Measurements from ENCODE around the gene PRTFDC1. TPM values are rescaled to one million over a fixed set of nuclear protein-coding genes. Genes with fewer than 3 reads are reported as not detected.

Gene PRTFDC1
- total RNA-seq, 2 donors from 2014 or later, result 7.2 to 14.4 TPM

DNA sequence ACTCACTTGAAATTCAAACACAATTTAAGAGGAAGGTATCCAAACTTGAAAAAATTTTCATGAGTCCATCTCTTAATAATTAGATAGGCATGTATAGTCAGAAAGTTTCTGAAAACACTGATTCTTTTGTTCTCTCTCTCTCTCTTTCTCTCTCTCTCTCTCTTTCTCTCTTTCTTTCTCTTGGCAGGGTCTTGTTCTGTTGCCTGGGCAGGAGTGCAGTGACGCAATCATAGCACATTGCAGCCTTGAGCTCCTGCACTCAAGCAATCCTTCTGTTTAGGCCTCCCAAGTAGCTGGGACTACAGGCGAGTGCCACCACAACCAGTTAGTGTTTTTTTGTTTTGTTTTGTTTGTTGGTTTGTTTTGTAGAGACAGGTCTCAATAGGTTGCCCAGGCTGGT lies 59.3 kb downstream of the PRTFDC1 start:
- no peak for DNase-seq (ENCODE audit: low spot score)
- intact Hi-C loops (cut with DNase I), result no loop called here

DNA sequence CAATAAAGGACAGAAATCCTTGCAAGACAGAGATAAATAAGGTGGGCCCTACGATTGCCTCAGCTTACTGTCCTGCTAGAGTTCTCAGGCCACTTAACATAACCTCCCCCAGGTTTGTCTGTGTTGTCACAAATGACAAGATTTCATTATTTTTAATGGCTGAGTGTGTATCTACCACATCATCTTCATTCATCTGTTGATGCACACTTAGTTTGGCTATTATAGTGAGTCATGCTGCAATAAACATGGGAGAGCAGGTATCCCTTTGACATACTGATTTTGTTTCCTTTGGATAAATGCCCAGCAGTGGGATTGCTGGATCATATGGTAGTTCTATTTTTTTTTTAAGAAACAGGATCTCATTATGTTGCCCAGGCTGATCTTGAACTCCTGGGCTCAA lies 60.6 kb downstream of the PRTFDC1 start:
- intact Hi-C loops (cut with DNase I), result no loop called here

GRCh38 chr10:24889639-24890038 lies 62.8 kb downstream of the PRTFDC1 start:
- DNase-seq (ENCODE audit: low spot score), result no peak
- intact Hi-C loops (cut with DNase I), result no loop called here

More for the DNA sequence above, 60.6 kb downstream of the PRTFDC1 start:
- no peak for DNase-seq (ENCODE audit: low spot score)

GRCh38 chr10:24887855-24888231 lies 64.6 kb downstream of the PRTFDC1 start:
- intact Hi-C loops (cut with DNase I), result no loop called here
- no peak for DNase-seq (ENCODE audit: low spot score)

GRCh38 chr10:24886290-24886680 lies 66.1 kb downstream of the PRTFDC1 start:
- intact Hi-C loops (cut with DNase I), result no loop called here
- no peak for DNase-seq (ENCODE audit: low spot score)

DNA sequence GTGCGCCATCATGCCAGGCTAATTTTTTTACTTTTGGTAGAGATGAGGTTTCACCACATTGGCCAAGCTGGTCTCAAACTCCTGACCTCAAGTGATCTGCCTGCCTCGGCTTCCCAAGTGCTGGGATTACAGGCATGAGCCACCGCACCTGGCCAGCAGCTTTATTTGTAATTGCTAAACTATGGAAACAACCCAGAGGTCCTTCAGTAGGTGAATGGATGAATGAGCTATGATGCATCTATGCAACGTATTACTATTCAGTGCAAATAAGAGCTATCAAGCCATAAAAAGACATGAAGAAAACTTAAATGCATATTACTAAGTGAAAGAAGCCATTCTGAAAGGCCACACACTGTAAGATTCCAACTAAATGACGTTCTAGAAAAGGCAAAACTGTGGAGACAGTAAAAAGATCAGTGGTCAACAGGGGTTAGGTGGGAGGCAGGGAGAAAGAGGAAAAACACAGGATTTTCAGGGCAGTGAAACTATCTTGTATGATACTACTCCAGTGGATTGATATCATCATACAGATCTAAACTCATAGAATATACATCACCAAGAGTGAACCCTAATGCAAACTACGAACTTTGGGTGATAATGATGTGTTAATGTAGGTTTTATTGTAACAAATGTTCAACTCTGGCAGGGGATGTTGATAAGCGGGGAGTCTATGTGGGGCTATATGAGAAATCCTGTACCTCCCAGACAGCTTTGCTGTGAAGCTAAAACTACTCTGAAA lies 66.7 kb downstream of the PRTFDC1 start:
- intact Hi-C loops (cut with DNase I), result no loop called here

DNA sequence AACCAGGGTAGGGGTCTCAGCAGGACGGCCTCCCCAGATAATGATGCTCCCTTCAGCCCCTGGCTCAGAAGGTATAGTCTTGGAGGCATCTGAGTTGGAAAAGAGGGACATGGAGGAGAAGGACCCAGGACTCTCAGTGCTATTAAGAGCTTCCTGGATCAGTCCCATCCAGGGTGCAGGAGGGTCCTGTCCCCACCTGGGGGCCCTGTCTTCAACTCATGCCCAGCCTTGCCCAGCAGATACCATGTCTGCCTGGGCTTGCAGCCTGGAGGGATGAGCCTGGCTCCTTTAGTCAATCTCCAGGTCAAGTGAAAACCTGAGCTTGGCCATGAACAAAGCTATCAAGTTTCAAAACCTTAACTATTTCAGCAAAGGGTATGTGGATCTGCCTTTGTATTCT lies 67.6 kb downstream of the PRTFDC1 start:
- intact Hi-C loops (cut with DNase I), result no loop called here

More for the DNA sequence above, 66.7 kb downstream of the PRTFDC1 start:
- DNase-seq (ENCODE audit: low spot score), result no peak

GRCh38 chr10:24884316-24884715 lies 68.1 kb downstream of the PRTFDC1 start:
- intact Hi-C loops (cut with DNase I), result no loop called here
- DNase-seq (ENCODE audit: low spot score), result no peak

More for the DNA sequence above, 67.6 kb downstream of the PRTFDC1 start:
- no peak for DNase-seq (ENCODE audit: low spot score)

DNA sequence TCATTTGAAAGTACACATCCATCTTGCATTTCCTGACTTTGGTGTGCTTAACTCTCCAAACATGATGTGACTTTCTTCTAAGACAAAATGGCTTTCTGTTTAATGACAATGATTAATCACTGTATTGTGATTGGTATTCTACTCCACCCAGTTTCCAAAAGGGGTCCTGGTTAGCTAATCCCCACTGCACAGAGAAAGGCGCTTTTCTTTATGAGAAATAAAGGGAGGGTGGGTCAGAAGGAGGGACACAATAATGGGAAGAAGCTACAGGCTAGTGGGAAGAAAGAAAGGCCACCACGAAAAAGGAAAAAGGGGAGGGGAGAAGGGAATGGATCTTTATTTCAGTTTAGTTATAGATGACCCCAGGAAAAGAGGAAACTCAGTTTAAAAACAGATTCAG lies 69.2 kb downstream of the PRTFDC1 start:
- intact Hi-C loops (cut with DNase I), result loop anchor here in 1 of 2 donors (2.0 kb wide), 1 partner anchor 68 kb away; no protein-coding TSS in a partner anchor
- DNase-seq (ENCODE audit: low spot score), result no peak

DNA sequence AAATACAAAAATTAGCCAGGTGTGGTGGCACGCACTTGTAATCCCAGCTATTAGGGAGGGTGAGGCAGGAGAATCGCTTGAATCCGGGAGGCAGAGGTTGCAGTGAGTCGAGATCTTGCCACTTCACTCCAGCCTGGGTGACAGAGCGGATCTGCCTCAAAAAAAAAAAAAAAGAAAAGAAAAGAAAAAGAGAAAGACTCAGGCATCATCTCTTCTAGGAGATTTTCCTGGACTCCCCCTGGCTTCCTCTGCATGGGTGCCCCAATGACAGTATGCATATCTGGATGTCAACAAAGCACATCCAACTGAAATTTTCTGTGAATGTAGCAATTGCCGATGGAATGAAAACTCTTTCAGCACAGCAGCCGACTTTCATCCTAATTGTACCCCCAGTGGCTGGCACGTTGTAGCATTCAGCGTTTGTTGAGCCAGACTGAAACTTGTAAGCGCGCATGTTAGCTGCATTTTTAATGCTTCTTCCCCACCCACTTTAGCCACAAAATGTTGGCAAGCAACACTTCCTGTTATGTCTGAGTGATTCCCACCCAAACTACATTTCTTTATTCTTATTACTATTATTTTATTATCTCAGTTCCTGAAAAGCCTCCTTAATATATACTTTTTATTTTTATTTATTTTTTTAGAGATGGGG lies 70.2 kb downstream of the PRTFDC1 start:
- no peak for DNase-seq (ENCODE audit: low spot score)
- intact Hi-C loops (cut with DNase I), result loop anchor here in 1 of 2 donors (2.0 kb wide), 1 partner anchor 67 kb away; no protein-coding TSS in a partner anchor

- DNase-seq (ENCODE audit: low spot score), result no peak
- intact Hi-C loops (cut with DNase I), result loop anchor here in 1 of 2 donors (10.0 kb wide), 1 partner anchor 1615 kb away; no protein-coding TSS in a partner anchor
These were observed 72.5 kb downstream of the PRTFDC1 start for GRCh38 chr10:24879861-24880260.

- no peak for DNase-seq (ENCODE audit: low spot score)
- intact Hi-C loops (cut with DNase I), result loop anchor here in 1 of 2 donors (10.0 kb wide), 1 partner anchor 1621 kb away; no protein-coding TSS in a partner anchor
These were observed 78.3 kb downstream of the PRTFDC1 start for GRCh38 chr10:24874133-24874532.

DNA sequence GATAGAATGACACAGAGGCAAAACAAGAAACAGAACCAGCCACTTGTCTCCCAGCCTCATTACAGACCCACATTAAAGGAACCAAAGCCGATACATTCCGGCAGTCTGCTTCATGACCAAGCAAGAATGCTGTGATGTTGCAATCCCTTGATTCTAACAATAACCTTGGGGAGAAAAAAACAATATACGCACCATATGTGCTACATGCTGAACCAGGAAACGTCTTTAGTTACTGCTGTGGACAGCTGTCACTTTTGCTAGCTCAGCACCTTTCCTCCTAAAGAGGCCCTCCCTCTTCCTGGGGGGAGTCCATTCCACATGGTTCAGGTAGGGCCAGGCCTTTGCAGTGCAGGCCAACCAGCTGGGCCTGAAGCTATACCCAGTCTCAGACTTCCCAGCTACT lies 79.1 kb downstream of the PRTFDC1 start:
- intact Hi-C loops (cut with DNase I), result loop anchor here in 1 of 2 donors (10.0 kb wide), 1 partner anchor 1622 kb away; no protein-coding TSS in a partner anchor
- DNase-seq (ENCODE audit: low spot score), result no peak

GRCh38 chr10:24872790-24873182 lies 79.6 kb downstream of the PRTFDC1 start:
- intact Hi-C loops (cut with DNase I), result loop anchor here in 1 of 2 donors (10.0 kb wide), 1 partner anchor 1622 kb away; no protein-coding TSS in a partner anchor
- DNase-seq (ENCODE audit: low spot score), result no peak

DNA sequence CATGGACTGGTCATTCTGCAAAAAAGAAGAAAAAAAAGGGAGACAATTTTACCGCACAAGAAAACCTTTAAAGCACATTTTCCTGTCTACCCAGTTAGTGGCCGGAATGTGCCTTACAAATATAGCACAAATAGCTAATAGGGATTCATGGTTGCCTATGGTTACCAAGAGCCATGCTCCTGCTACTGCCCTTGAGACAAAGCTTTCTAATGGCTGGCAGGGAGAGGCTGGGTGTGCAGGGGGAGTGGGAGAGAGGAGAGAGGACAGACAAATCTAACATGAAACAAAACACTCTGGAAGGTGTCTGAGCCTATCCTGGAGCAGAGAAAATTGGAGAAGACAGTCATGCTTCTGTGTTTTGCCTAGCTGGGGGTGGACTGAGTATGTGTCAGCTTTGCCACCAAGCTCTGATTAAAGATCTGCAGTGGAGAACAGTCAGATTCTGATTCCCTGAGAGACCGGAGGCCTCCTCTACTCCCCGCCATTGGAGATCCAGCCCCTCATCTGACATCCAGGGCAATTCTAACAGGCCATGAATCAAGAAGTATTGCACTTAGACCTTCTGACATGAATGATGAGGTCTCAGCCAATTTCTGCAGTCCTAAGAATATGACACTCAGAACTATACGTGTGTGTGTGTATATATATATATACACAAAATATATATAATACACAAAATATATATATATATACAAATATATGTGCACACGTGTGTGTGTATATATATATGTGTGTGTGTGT lies 80.2 kb downstream of the PRTFDC1 start:
- DNase-seq (ENCODE audit: low spot score), result no peak
- intact Hi-C loops (cut with DNase I), result loop anchor here in 1 of 2 donors (10.0 kb wide), 1 partner anchor 1623 kb away; no protein-coding TSS in a partner anchor

DNA sequence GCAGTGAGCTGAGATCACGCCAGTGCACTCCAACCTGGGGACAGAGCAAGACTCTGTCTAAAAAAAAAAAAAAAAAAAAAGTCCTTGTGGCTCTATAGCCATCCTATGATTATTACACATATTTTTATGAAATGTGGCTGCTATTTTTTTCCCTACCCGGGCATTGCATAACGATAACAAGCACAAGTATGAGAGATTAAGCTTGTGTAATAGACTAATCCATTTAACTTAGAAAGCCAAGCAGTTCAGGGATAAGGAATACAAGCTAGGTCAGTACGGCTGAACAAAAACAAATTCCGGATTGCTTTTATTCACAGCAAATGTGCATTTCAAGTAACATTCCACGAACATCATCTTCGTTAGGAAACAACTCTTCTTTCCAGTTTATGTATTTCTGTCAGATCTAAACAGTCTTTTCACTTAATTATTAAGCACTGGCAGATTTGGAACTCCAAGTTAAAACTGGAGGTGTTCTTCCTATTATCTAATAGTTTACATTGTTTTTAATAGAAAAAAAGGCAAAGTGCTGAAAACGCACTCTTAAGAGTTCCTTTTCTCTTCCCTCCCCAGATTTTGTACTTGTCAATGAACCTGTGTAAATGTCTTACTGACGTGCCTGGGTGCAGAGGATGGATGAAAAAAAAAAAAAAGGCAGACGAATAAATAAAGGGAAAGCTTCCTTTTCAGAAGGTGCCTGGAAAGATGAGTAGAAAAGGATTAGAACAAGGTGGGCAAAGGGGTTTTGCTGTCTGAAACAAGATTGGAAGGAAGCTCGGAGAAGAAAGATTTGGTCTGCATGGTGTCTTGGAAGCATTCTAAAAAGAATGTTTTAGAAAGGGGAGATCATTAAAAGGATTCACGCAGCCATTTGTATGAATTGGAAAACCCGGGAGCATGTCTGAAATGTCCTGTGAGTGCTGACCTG lies 81.1 kb downstream of the PRTFDC1 start:
- intact Hi-C loops (cut with DNase I), result loop anchor here in 1 of 2 donors (10.0 kb wide), 1 partner anchor 1624 kb away; no protein-coding TSS in a partner anchor
- DNase-seq (ENCODE audit: low spot score), result no peak

- intact Hi-C loops (cut with DNase I), result loop anchor here in 1 of 2 donors (10.0 kb wide), 1 partner anchor 1625 kb away; no protein-coding TSS in a partner anchor
- no peak for DNase-seq (ENCODE audit: low spot score)
These were observed 82.9 kb downstream of the PRTFDC1 start for GRCh38 chr10:24869354-24870015.
